T-cell (primary cell): Measurements from ENCODE around the gene PPEF1. TPM values are rescaled to one million over a fixed set of nuclear protein-coding genes. Genes with fewer than 3 reads are reported as not detected.

Experiments
- ATAC-seq, 4 experiments: fragments of 200-7000 bp in 3 of 4; fragments of 150-1000 bp in 1 of 4; cut with Tn5 transposase; replicated peaks in 1 of 4; 1 replicate in 3 of 4; 2 replicates in 1 of 4; pipeline ENCODE4 v1.10.0; 2021; ENCODE audit warnings: moderate library complexity in 3 of 4, mild to moderate bottlenecking in 2 of 4, moderate number of reproducible peaks in 1 of 4
- CTCF ChIA-PET, 2 donors: fragments of 300-600 bp; sonication (Branson Sonifier 250); formaldehyde crosslinking; loops; one replicate each; lab custom pipeline; 2022; ENCODE audit warnings: antibody characterized with exemption in 2 of 2; lab: Charles Lee
- POLR2A ChIA-PET, 2 donors: fragments of 300-600 bp; sonication (Branson Sonifier 250); formaldehyde crosslinking; loops; one replicate each; lab custom pipeline; 2022; ENCODE audit warnings: antibody characterized with exemption in 2 of 2; lab: Charles Lee
- DNase-seq, 35 experiments: peaks; one replicate each; pipeline versions ENCODE4 v3.0.0 to v3.0.0-alpha.2; 2013 to 2023
- H3K27ac ChIP-seq: one replicate; pipeline ENCODE4 v1.5.1; 2013; ENCODE audit warnings: low read length
- H3K27me3 ChIP-seq, 2 experiments: replicated peaks in 1 of 2; 1 replicate in 1 of 2; 2 replicates in 1 of 2; pipeline versions ENCODE4 v1.6.1 to v1.7.0; 2013; ENCODE audit warnings: low read length in 1 of 2, mixed read lengths in 1 of 2; ENCODE audit not compliant: control insufficient read depth in 2 of 2, insufficient read depth in 2 of 2; ENCODE audit errors: extremely low read depth in 1 of 2
- H3K36me3 ChIP-seq, 2 donors: 1 replicate in 1 of 2; 2 replicates in 1 of 2; pipeline versions ENCODE4 v1.6.1 to v1.7.0; 2013; ENCODE audit warnings: low read length in 1 of 2; ENCODE audit not compliant: control insufficient read depth in 2 of 2, insufficient read depth in 1 of 2; ENCODE audit errors: extremely low read depth in 1 of 2
- H3K4me1 ChIP-seq, 2 experiments: 1 replicate in 1 of 2; 2 replicates in 1 of 2; pipeline versions ENCODE4 v1.6.1 to v1.7.0; 2013; ENCODE audit warnings: low read length in 2 of 2, mixed read lengths in 1 of 2; ENCODE audit not compliant: insufficient read depth in 2 of 2, control insufficient read depth in 1 of 2; ENCODE audit errors: extremely low read depth in 1 of 2
- H3K4me3 ChIP-seq, 2 donors: 1 replicate in 1 of 2; 2 replicates in 1 of 2; pipeline versions ENCODE4 v1.5.1 to v1.7.0; 2013; ENCODE audit warnings: mild to moderate bottlenecking in 2 of 2, low read length in 1 of 2, moderate library complexity in 1 of 2; ENCODE audit not compliant: control insufficient read depth in 1 of 2; ENCODE audit errors: extremely low read depth in 1 of 2
- H3K9me3 ChIP-seq: 2 replicates; pipeline ENCODE4 v1.7.0; 2013
- H3K27ac Mint-ChIP-seq, 2 donors: one replicate each; pipeline ENCODE4 v1.8.0; 2020 to 2021; ENCODE audit warnings: mild to moderate bottlenecking in 2 of 2, mixed read lengths in 2 of 2
- H3K27me3 Mint-ChIP-seq, 2 donors: one replicate each; pipeline ENCODE4 v1.8.0; 2021 to 2022; ENCODE audit warnings: mixed read lengths in 2 of 2
- H3K36me3 Mint-ChIP-seq: one replicate; pipeline ENCODE4 v1.8.0; 2021; ENCODE audit warnings: mixed read lengths
- H3K4me1 Mint-ChIP-seq, 3 donors: one replicate each; pipeline ENCODE4 v1.8.0; 2020 to 2022; ENCODE audit warnings: mixed read lengths in 3 of 3, mild to moderate bottlenecking in 1 of 3
- H3K4me3 Mint-ChIP-seq, 3 donors: one replicate each; pipeline ENCODE4 v1.8.0; 2020 to 2022; ENCODE audit warnings: mild to moderate bottlenecking in 3 of 3, mixed read lengths in 3 of 3, moderate library complexity in 3 of 3
- H3K9me3 Mint-ChIP-seq, 3 donors: one replicate each; pipeline ENCODE4 v1.8.0; 2020 to 2022; ENCODE audit warnings: mixed read lengths in 3 of 3
- WGBS: methylation state at CpG from one replicate; pipeline ENCODE4 v1.1.5; 2013; ENCODE audit warnings: missing lambda C conversion rate; ENCODE audit not compliant: insufficient coverage; 5-methylcytosine and 5-hydroxymethylcytosine counted together
- total RNA-seq, 35 experiments: library from RNA in 6 of 35; stranded (reverse) in 6 of 35; fragments of 120-200 nt in 1 of 35; gene quantifications; one replicate each; pipeline versions ENCODE4 v1.2.1 to v1.2.4 and lab custom pipeline; 2013 to 2026

Gene PPEF1
- total RNA-seq, 5 donors from 2014 or later (not counting 1 experiment from before 2014, with no cell fraction given), result 0.09 to 0.55 (median 0.27) TPM; not detected in 1

- no peaks in the 10 kb centered on the region for H3K36me3 ChIP-seq
- Mint-ChIP-seq H3K27me3 (peaks cover 8 to 10% of the 10 kb centered on the region in 2 donors), H3K4me3 (no peak overlapping the region), H3K27ac (no peak overlapping the region), H3K4me1 (no peaks in the 10 kb centered on the region), H3K9me3 (no peaks in the 10 kb centered on the region), H3K36me3 (no peaks in the 10 kb centered on the region)
- WGBS, result no CpG with 5 or more reads among the region's 5 CpGs
- ATAC-seq (no peak), DNase-seq (no peak)
- no peak overlapping the region for H3K27ac ChIP-seq
- H3K9me3 ChIP-seq, result no peaks in the 10 kb centered on the region
- H3K4me3 ChIP-seq, result no peak overlapping the region
- CTCF ChIA-PET, result no interaction called here
- no peaks in the 10 kb centered on the region for H3K4me1 ChIP-seq
- H3K27me3 ChIP-seq, result no peaks in the 10 kb centered on the region
- POLR2A ChIA-PET, result no interaction called here
Observed at GRCh38 chrX:18701621-18702361, 5.7 kb upstream of the PPEF1 start.

- CTCF ChIA-PET, result no interaction called here
- POLR2A ChIA-PET, result no interaction called here
- no peak for DNase-seq
Observed at GRCh38 chrX:18702362-18703195, 4.9 kb upstream of the PPEF1 start.

GRCh38 chrX:18709833-18710232 is 2.4 kb downstream of the PPEF1 start:
- Histone ChIP-seq H3K27me3 (no peaks in the 10 kb centered on the region), H3K27ac (no peak overlapping the region), H3K9me3 (no peaks in the 10 kb centered on the region), H3K36me3 (no peaks in the 10 kb centered on the region), H3K4me3 (no peak overlapping the region), H3K4me1 (peaks cover 0 to 4% of the 10 kb centered on the region in 2 experiments)
- no peak for DNase-seq
- Mint-ChIP-seq H3K9me3 (no peaks in the 10 kb centered on the region), H3K27ac (no peak overlapping the region), H3K4me3 (no peak overlapping the region), H3K4me1 (peaks cover 0 to 2% (median 0%) of the 10 kb centered on the region in 3 donors), H3K36me3 (no peaks in the 10 kb centered on the region), H3K27me3 (peaks cover 3 to 4% of the 10 kb centered on the region in 2 donors)
- CTCF ChIA-PET, result no interaction called here
- WGBS, result no CpG with 5 or more reads among the region's 3 CpGs
- ATAC-seq, result no peak
- POLR2A ChIA-PET, result no interaction called here

More at GRCh38 chrX:18702362-18703195, 4.9 kb upstream of the PPEF1 start:
- Mint-ChIP-seq H3K27ac (no peak overlapping the region), H3K27me3 (peaks cover 5 to 8% of the 10 kb centered on the region in 2 donors), H3K36me3 (no peaks in the 10 kb centered on the region), H3K4me1 (peaks cover 0 to 1% (median 0%) of the 10 kb centered on the region in 3 donors), H3K9me3 (no peaks in the 10 kb centered on the region), H3K4me3 (no peak overlapping the region)
- ATAC-seq, result no peak
- WGBS, result no CpG with 5 or more reads among the region's 12 CpGs
- Histone ChIP-seq H3K36me3 (no peaks in the 10 kb centered on the region), H3K4me1 (peaks cover 0 to 1% of the 10 kb centered on the region in 2 experiments), H3K27ac (no peak overlapping the region), H3K9me3 (no peaks in the 10 kb centered on the region), H3K4me3 (no peak overlapping the region), H3K27me3 (no peaks in the 10 kb centered on the region)

GRCh38 chrX:18714910-18715309 is 7.5 kb downstream of the PPEF1 start:
- Histone ChIP-seq H3K9me3 (no peaks in the 10 kb centered on the region), H3K27me3 (no peaks in the 10 kb centered on the region), H3K27ac (no peak overlapping the region), H3K36me3 (no peaks in the 10 kb centered on the region), H3K4me1 (peaks cover 0 to 2% of the 10 kb centered on the region in 2 experiments), H3K4me3 (no peak overlapping the region)
- ATAC-seq (no peak), DNase-seq (no peak)
- Mint-ChIP-seq H3K36me3 (no peaks in the 10 kb centered on the region), H3K4me1 (no peaks in the 10 kb centered on the region), H3K27me3 (peaks cover 0 to 5% of the 10 kb centered on the region in 2 donors), H3K4me3 (no peak overlapping the region), H3K9me3 (no peaks in the 10 kb centered on the region), H3K27ac (no peak overlapping the region)
- 67% methylated on average over 6 of the region's 9 CpGs for WGBS
- ChIA-PET POLR2A (no interaction called here), CTCF (no interaction called here)

GRCh38 chrX:18719852-18720251 is 12.4 kb downstream of the PPEF1 start:
- Histone ChIP-seq H3K27me3 (no peaks in the 10 kb centered on the region), H3K4me3 (no peak overlapping the region), H3K27ac (no peak overlapping the region), H3K36me3 (no peaks in the 10 kb centered on the region), H3K9me3 (no peaks in the 10 kb centered on the region), H3K4me1 (no peaks in the 10 kb centered on the region)
- DNase-seq, result no peak
- no peaks in the 10 kb centered on the region for H3K36me3 Mint-ChIP-seq
- ChIA-PET POLR2A (no interaction called here), CTCF (no interaction called here)
- H3K27ac Mint-ChIP-seq, result no peak overlapping the region
- no peaks in the 10 kb centered on the region for H3K9me3 Mint-ChIP-seq
- peaks cover 0 to 2% (median 1%) of the 10 kb centered on the region in 3 donors for H3K4me1 Mint-ChIP-seq
- H3K4me3 Mint-ChIP-seq, result no peak overlapping the region
- no CpG with 5 or more reads among the region's 4 CpGs for WGBS
- ATAC-seq, result no peak
- H3K27me3 Mint-ChIP-seq, result peaks cover 5 to 9% of the 10 kb centered on the region in 2 donors

- no peaks in the 10 kb centered on the region for H3K9me3 ChIP-seq
- H3K4me3 Mint-ChIP-seq, result no peak overlapping the region
- no peaks in the 10 kb centered on the region for H3K9me3 Mint-ChIP-seq
- peaks cover 0 to 5% of the 10 kb centered on the region in 2 experiments for H3K4me1 ChIP-seq
- no peak overlapping the region for H3K27ac Mint-ChIP-seq
- no peak overlapping the region for H3K4me3 ChIP-seq
- 100% methylated on average over 1 of the region's 8 CpGs for WGBS
- ATAC-seq, result no peak
- peaks cover 0 to 3% of the 10 kb centered on the region in 2 experiments for H3K27me3 ChIP-seq
- H3K27ac ChIP-seq, result no peak overlapping the region
- DNase-seq, result no peak
- POLR2A ChIA-PET, result no interaction called here
- H3K36me3 Mint-ChIP-seq, result no peaks in the 10 kb centered on the region
- H3K27me3 Mint-ChIP-seq, result peaks cover 5 to 9% of the 10 kb centered on the region in 2 donors
- no peaks in the 10 kb centered on the region for H3K36me3 ChIP-seq
- CTCF ChIA-PET, result interaction anchor here in 1 of 2 donors (0.5 to 0.7 kb wide), 2 partner anchors 10 to 401 kb away, joined by 4 to 7 read pairs; no protein-coding TSS in a partner anchor
- peaks cover 3 to 10% (median 9%) of the 10 kb centered on the region in 3 donors for H3K4me1 Mint-ChIP-seq
Observed at GRCh38 chrX:18721683-18722499, 14.4 kb downstream of the PPEF1 start.
